ENCODE results near the gene TMEM120B.
"Not testable (repeated sequence)": the region's sequence is repeated elsewhere in the genome, so short reads cannot be mapped to it uniquely, and the experiment has no call there.

GRCh38 chr12:121709064-121709424 lies 3.5 kb upstream of the TMEM120B start:
- not testable (repeated sequence) for TF ChIP-seq POLR2A (IDR thresholded peaks at IDR 0.05; ENCODE audit: low read depth, low read length); CTCF (conservative IDR thresholded peaks at IDR 0.05; ENCODE audit: low read depth, low read length); RFX5 (IDR thresholded peaks at IDR 0.05; ENCODE audit: low read depth, low read length); ELK1 (IDR thresholded peaks at IDR 0.05; ENCODE audit: borderline replicate concordance, low read depth, low read length); RAD21 (IDR thresholded peaks at IDR 0.05; ENCODE audit: low read length); FOS (IDR thresholded peaks at IDR 0.05; ENCODE audit: low read depth, low read length); USF2 (IDR thresholded peaks at IDR 0.05; ENCODE audit: low read depth, low read length); NFE2L2 (IDR thresholded peaks at IDR 0.05; ENCODE audit: low read depth, low read length); CHD1 (IDR thresholded peaks at IDR 0.05; ENCODE audit: low read depth, low read length); MXI1 (IDR thresholded peaks at IDR 0.05; ENCODE audit: borderline replicate concordance, low read depth, low read length); BHLHE40 (IDR thresholded peaks at IDR 0.05; ENCODE audit: low read depth, low read length); MAFK (IDR thresholded peaks at IDR 0.05; ENCODE audit: low read depth, low read length)

Measured in IMR-90 (cell line).